ENCODE measurements around the gene USP6NL. TPM values are rescaled to one million over a fixed set of nuclear protein-coding genes. Genes with fewer than 3 reads are reported as not detected.

USP6NL gene
- total RNA-seq, 2 experiments from 2014 or later = 2.3 to 2.5 TPM

DNA sequence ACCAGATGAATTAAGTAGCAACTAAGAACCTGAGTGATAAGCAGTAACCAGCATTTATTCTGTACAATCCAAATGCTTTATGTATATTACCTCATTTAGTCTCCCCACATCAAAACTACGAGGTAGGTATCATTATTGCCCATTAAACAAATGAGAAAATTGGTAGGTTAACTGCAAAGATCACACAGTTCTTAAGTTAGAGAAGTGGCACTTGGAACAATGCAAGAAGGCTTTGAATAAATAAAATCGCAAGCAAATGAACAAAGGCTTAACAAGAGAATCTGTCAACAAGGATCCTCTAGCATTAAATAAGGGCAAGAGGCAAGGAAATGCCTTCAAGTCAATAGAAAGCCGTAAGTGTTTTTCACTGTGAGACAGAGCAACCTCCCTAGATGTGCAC is 70.2 kb downstream of the USP6NL start:
- TF ChIP-seq, protein P1, sequence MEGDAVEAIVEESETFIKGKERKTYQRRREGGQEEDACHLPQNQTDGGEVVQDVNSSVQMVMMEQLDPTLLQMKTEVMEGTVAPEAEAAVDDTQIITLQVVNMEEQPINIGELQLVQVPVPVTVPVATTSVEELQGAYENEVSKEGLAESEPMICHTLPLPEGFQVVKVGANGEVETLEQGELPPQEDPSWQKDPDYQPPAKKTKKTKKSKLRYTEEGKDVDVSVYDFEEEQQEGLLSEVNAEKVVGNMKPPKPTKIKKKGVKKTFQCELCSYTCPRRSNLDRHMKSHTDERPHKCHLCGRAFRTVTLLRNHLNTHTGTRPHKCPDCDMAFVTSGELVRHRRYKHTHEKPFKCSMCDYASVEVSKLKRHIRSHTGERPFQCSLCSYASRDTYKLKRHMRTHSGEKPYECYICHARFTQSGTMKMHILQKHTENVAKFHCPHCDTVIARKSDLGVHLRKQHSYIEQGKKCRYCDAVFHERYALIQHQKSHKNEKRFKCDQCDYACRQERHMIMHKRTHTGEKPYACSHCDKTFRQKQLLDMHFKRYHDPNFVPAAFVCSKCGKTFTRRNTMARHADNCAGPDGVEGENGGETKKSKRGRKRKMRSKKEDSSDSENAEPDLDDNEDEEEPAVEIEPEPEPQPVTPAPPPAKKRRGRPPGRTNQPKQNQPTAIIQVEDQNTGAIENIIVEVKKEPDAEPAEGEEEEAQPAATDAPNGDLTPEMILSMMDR (IDR thresholded peaks at IDR 0.05) = no peak
- no peaks in the 10 kb centered on the region for H3K36me3 Mint-ChIP-seq (ENCODE audit: low read depth)
- H3K4me1 Mint-ChIP-seq (ENCODE audit: low read depth) = peaks cover 13% of the 10 kb centered on the region
- ATAC-seq (no peak), DNase-seq (no peak)
- H3K27ac Mint-ChIP-seq = no peak overlapping the region
- H3K4me3 Mint-ChIP-seq = no peak overlapping the region
- H3K27me3 Mint-ChIP-seq = no peaks in the 10 kb centered on the region
- CTCF ChIA-PET = no interaction called here
- POLR2A ChIA-PET = no interaction called here
- no peaks in the 10 kb centered on the region for H3K9me3 Mint-ChIP-seq
- intact Hi-C loops (cut with micrococcal nuclease) = no loop called here

DNA sequence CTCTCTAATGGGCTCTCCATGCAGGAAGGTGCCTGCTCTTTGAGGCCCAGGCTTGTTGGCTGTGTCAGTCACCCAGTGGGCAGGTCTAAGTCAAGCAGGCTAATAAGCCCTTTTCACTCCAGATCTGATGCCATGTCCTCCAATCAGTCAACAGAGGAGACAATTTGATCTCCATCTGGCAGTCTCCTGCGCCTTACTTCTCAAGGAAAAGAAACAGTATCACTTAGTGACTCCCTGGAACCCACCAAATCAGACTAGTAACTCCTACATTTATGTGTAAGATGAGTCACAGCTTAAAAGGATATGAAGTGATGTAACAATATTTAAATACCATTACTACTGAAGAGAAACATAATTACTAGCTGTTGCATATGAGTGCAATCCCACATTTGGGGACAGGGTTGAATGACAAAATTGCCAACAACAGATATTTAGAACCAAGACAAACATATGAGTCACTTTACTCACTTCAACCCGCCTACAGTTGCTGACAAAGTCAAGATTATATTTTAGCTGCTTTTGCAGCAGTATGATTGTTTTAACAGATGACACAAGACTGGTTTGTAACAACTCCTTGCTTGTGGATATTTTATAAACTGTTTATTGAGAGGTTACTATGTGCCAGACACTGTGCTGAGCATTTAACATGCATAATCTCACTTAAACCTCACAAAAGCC is 72.1 kb downstream of the USP6NL start:
- CTCF ChIA-PET = no interaction called here
- H3K9me3 Mint-ChIP-seq = no peaks in the 10 kb centered on the region

DNA sequence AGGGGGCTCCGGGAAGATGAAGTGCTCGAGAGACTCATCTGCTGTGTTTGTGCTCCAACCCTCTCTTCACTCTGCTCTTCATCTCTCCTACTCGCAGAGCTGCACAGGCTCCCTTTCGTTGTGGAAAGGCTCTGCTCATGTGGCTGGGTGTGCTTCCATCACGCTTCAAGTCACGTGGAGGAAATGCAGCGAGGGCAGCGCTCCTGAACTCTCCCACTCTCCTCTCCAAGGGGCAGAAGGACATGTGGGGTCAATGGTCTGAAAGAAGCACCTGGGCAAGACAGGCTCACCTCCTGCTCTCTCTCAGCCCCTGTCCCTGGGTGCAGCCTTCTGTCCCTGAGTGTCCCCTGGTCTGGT is 72.6 kb downstream of the USP6NL start:
- no peak for ATAC-seq
- intact Hi-C loops (cut with micrococcal nuclease) = no loop called here
- POLR2A ChIA-PET = interaction anchor here (0.7 kb wide), 1 partner anchor 13 kb away, joined by 3 read pairs; no protein-coding TSS in a partner anchor

More for the DNA sequence above, 72.1 kb downstream of the USP6NL start:
- peak; percentile 10 for DNase-seq
- Mint-ChIP-seq H3K4me3 (no peak overlapping the region), H3K36me3 (ENCODE audit: low read depth) (no peaks in the 10 kb centered on the region), H3K27me3 (no peaks in the 10 kb centered on the region), H3K4me1 (ENCODE audit: low read depth) (peaks cover 13% of the 10 kb centered on the region), H3K27ac (no peak overlapping the region)
- intact Hi-C loops (cut with micrococcal nuclease) = no loop called here
- POLR2A ChIA-PET = interaction anchor here (0.7 kb wide), 1 partner anchor 13 kb away, joined by 3 read pairs; no protein-coding TSS in a partner anchor
- TF ChIP-seq, protein P1 (IDR thresholded peaks at IDR 0.05) = no peak
- peak; percentile 84 for ATAC-seq

DNA sequence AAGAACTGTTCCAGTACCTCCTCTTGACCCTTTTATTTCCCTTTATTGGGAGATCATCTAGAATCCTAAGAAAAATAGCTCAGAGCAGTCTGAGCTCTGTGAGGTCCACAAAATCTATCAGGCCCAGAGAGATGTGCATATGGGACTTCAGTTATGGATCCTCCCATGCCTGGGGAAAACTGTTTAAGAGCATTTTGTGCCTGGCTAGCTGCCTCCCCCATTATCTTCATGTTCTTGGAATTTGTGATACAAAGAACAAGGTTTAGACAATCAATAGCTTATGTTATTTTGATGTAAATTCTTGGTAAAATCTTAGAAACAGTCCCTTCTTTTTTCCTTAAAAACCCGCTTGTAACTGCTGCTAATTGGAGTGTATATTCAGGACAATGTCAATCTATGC is 75.2 kb downstream of the USP6NL start:
- Mint-ChIP-seq H3K36me3 (ENCODE audit: low read depth) (no peaks in the 10 kb centered on the region), H3K27me3 (no peaks in the 10 kb centered on the region), H3K4me1 (ENCODE audit: low read depth) (peaks cover 22% of the 10 kb centered on the region), H3K27ac (no peak overlapping the region), H3K9me3 (no peaks in the 10 kb centered on the region), H3K4me3 (no peak overlapping the region)
- DNase-seq = no peak
- ATAC-seq = no peak
- ChIA-PET POLR2A (no interaction called here), CTCF (interaction anchor here (1.0 to 1.3 kb wide), 4 partner anchors 11 to 222 kb away, joined by 3 to 6 read pairs (median 4); no protein-coding TSS in a partner anchor)
- intact Hi-C loops (cut with micrococcal nuclease) = no loop called here
- TF ChIP-seq, protein P1 (IDR thresholded peaks at IDR 0.05) = no peak

More for the DNA sequence above, 72.6 kb downstream of the USP6NL start:
- Mint-ChIP-seq H3K27me3 (no peaks in the 10 kb centered on the region), H3K4me3 (no peak overlapping the region), H3K4me1 (ENCODE audit: low read depth) (peaks cover 13% of the 10 kb centered on the region), H3K9me3 (no peaks in the 10 kb centered on the region), H3K36me3 (ENCODE audit: low read depth) (no peaks in the 10 kb centered on the region), H3K27ac (no peak overlapping the region)
- no peak for DNase-seq
- CTCF ChIA-PET = interaction anchor here (1.4 kb wide), 1 partner anchor 13 kb away, joined by 3 read pairs; no protein-coding TSS in a partner anchor
- TF ChIP-seq, protein P1 (IDR thresholded peaks at IDR 0.05) = no peak

DNA sequence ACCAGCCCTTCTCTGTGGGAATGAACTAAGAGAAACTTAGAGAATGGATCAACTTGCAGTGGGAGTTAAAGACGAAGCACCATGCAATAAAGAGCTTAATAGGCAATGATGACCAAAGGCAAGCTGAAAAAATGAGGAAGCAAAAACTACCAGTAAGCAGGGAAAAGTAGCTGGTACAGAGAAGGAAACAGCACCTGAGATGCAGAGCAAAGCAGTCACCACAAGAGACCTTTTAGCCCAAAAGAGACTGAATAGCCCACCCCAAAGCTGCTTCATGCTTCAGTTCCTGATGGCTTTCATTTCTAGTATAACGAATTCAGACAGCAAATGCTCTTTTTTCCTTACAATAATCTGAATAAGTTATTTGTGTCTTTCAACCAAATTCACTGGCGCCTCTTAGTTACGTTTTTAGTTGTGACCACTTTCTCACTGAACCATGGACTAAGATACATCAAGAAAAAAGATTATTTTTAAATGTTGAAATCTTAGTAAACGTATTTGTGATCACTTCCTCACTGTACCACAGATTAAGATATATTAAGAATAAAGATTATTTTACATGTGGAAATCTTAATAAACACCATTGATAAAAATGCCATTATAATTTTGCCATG is 76.0 kb downstream of the USP6NL start:
- no peak overlapping the region for H3K27ac Mint-ChIP-seq
- ATAC-seq = no peak
- no peaks in the 10 kb centered on the region for H3K9me3 Mint-ChIP-seq
- peaks cover 22% of the 10 kb centered on the region for H3K4me1 Mint-ChIP-seq (ENCODE audit: low read depth)
- H3K36me3 Mint-ChIP-seq (ENCODE audit: low read depth) = no peaks in the 10 kb centered on the region
- ChIA-PET POLR2A (interaction anchor here (1.1 kb wide), 1 partner anchor 10 kb away, joined by 3 read pairs; no protein-coding TSS in a partner anchor), CTCF (interaction anchor here (1.1 to 1.3 kb wide), 4 partner anchors 13 to 222 kb away, joined by 3 to 4 read pairs (median 3); no protein-coding TSS in a partner anchor)
- no peaks in the 10 kb centered on the region for H3K27me3 Mint-ChIP-seq
- TF ChIP-seq, protein P1 (IDR thresholded peaks at IDR 0.05) = no peak
- H3K4me3 Mint-ChIP-seq = no peak overlapping the region
- intact Hi-C loops (cut with micrococcal nuclease) = no loop called here
- no peak for DNase-seq
